Retina (tissue), 1 donor: ENCODE data around the gene TNIK.
A peak's percentile ranks its signal among the peaks of the same experiment; 100 is the strongest.

ENCODE experiments used
- DNase-seq: peaks from one replicate; pipeline ENCODE4 v3.0.0-alpha.2; 2016

Gene TNIK

GRCh38 chr3:171058873-171059603 lies 401.2 kb downstream of the TNIK start:
- no peak for DNase-seq

- no peak for DNase-seq
Observed at GRCh38 chr3:171058058-171058457, 402.1 kb downstream of the TNIK start.

GRCh38 chr3:171057072-171057471 lies 403.1 kb downstream of the TNIK start:
- DNase-seq, result no peak

GRCh38 chr3:171056528-171056927 lies 403.7 kb downstream of the TNIK start:
- DNase-seq, result no peak

- no peak for DNase-seq
Observed at GRCh38 chr3:171055336-171056178, 404.6 kb downstream of the TNIK start.

GRCh38 chr3:171054921-171055320 lies 405.3 kb downstream of the TNIK start:
- no peak for DNase-seq

- DNase-seq, result no peak
Observed at GRCh38 chr3:171054231-171054630, 406.0 kb downstream of the TNIK start.

GRCh38 chr3:171049861-171050444 lies 410.3 kb downstream of the TNIK start:
- DNase-seq, result peak; percentile 49

GRCh38 chr3:171046760-171047159 lies 413.4 kb downstream of the TNIK start:
- no peak for DNase-seq

- peak; percentile 35 for DNase-seq
Observed at GRCh38 chr3:171044835-171045793, 415.1 kb downstream of the TNIK start.

- no peak for DNase-seq
Observed at GRCh38 chr3:171044384-171044783, 415.8 kb downstream of the TNIK start.

GRCh38 chr3:171039674-171040073 lies 420.5 kb downstream of the TNIK start:
- no peak for DNase-seq

- DNase-seq, result no peak
Observed at GRCh38 chr3:171038342-171038741, 421.9 kb downstream of the TNIK start.

GRCh38 chr3:171028779-171029232 lies 431.4 kb downstream of the TNIK start:
- DNase-seq, result no peak

- DNase-seq, result peak; percentile 81
Observed at GRCh38 chr3:171028025-171028778, 432.0 kb downstream of the TNIK start.

GRCh38 chr3:171026597-171027293 lies 433.5 kb downstream of the TNIK start, which contains the start of gene SLC2A2:
Gene SLC2A2 (minus strand): TSS chr3:171026720. CDS start chr3:171026670, 50 bp downstream.
- DNase-seq, result no peak

- DNase-seq, result no peak
Observed at GRCh38 chr3:171023566-171023965, 436.6 kb downstream of the TNIK start.

- no peak for DNase-seq
Observed at GRCh38 chr3:171021377-171021776, 438.8 kb downstream of the TNIK start.

GRCh38 chr3:171018156-171018935 lies 441.9 kb downstream of the TNIK start:
- no peak for DNase-seq
